Mesenchymal stem cell (in vitro differentiated cells and primary cell): ENCODE results near the gene SFSWAP.
"Not testable (repeated sequence)": the region's sequence is repeated elsewhere in the genome, so short reads cannot be mapped to it uniquely, and the experiment has no call there.

ENCODE experiments used
- DNase-seq: peaks from one replicate; pipeline ENCODE4 v3.0.0-alpha.2; 2013
- H2AFZ ChIP-seq: one replicate; pipeline ENCODE4 v1.6.1; 2013; ENCODE audit warnings: low read depth, mild to moderate bottlenecking, control low read depth, inconsistent platforms, low read length, moderate library complexity
- H2AK5ac ChIP-seq: 2 replicates; pipeline ENCODE4 v1.6.1; 2013; ENCODE audit warnings: low read length, moderate library complexity, mild to moderate bottlenecking, inconsistent platforms; ENCODE audit not compliant: severe bottlenecking
- H2BK120ac ChIP-seq: one replicate; pipeline ENCODE4 v1.6.1; 2013; ENCODE audit warnings: low read depth, mild to moderate bottlenecking, inconsistent platforms, low read length, moderate library complexity
- H2BK12ac ChIP-seq, 2 experiments: one replicate each; pipeline ENCODE4 v1.6.1; 2013; ENCODE audit warnings: inconsistent platforms in 2 of 2, low read length in 2 of 2, mild to moderate bottlenecking in 2 of 2, moderate library complexity in 2 of 2, control low read depth in 1 of 2
- H2BK15ac ChIP-seq: one replicate; pipeline ENCODE4 v1.6.1; 2013; ENCODE audit warnings: mild to moderate bottlenecking, low read depth, inconsistent platforms; ENCODE audit not compliant: poor library complexity, severe bottlenecking
- H2BK5ac ChIP-seq: 2 replicates; pipeline ENCODE4 v1.6.1; 2013; ENCODE audit warnings: low read depth, mild to moderate bottlenecking, low read length, control low read depth, inconsistent platforms; ENCODE audit not compliant: poor library complexity, severe bottlenecking
- H3K14ac ChIP-seq, 2 experiments: one replicate each; pipeline ENCODE4 v1.6.1; 2013; ENCODE audit warnings: inconsistent platforms in 2 of 2, low read length in 2 of 2, control low read depth in 1 of 2, mild to moderate bottlenecking in 1 of 2, moderate library complexity in 1 of 2
- H3K18ac ChIP-seq, 2 experiments: one replicate each; pipeline ENCODE4 v1.6.1; 2013; ENCODE audit warnings: inconsistent platforms in 2 of 2, low read length in 2 of 2, control low read depth in 1 of 2, low read depth in 1 of 2, mild to moderate bottlenecking in 1 of 2
- H3K23ac ChIP-seq, 2 experiments: one replicate each; pipeline ENCODE4 v1.6.1; 2013; ENCODE audit warnings: inconsistent platforms in 2 of 2, low read length in 2 of 2, mild to moderate bottlenecking in 2 of 2, moderate library complexity in 2 of 2, control low read depth in 1 of 2
- H3K27ac ChIP-seq: 2 replicates; pipeline ENCODE4 v1.5.1; 2013; ENCODE audit warnings: mild to moderate bottlenecking, moderate library complexity, low read length, control low read depth, inconsistent platforms; ENCODE audit not compliant: poor library complexity, severe bottlenecking
- H3K27me3 ChIP-seq, 2 experiments: 2 replicates each; pipeline versions ENCODE4 v1.6.1 to v1.7.0; 2013; ENCODE audit warnings: low read length in 2 of 2, mild to moderate bottlenecking in 2 of 2, moderate library complexity in 2 of 2, control low read depth in 1 of 2, inconsistent platforms in 1 of 2; ENCODE audit not compliant: control insufficient read depth in 1 of 2, insufficient read depth in 1 of 2
- H3K36me3 ChIP-seq, 2 experiments: 2 replicates each; pipeline versions ENCODE4 v1.6.1 to v1.7.0; 2013; ENCODE audit warnings: low read length in 2 of 2, control low read depth in 1 of 2, inconsistent platforms in 1 of 2, low read depth in 1 of 2, mild to moderate bottlenecking in 1 of 2; ENCODE audit not compliant: insufficient read depth in 2 of 2, control insufficient read depth in 1 of 2
- H3K4ac ChIP-seq, 2 experiments: one replicate each; pipeline ENCODE4 v1.6.1; 2013; ENCODE audit warnings: inconsistent platforms in 2 of 2, low read length in 2 of 2, mild to moderate bottlenecking in 2 of 2, moderate library complexity in 2 of 2, control low read depth in 1 of 2, low read depth in 1 of 2
- H3K4me1 ChIP-seq: 2 replicates; pipeline ENCODE4 v1.6.1; 2013; ENCODE audit warnings: low read depth, low read length, control low read depth; ENCODE audit not compliant: control insufficient read depth, insufficient read depth
- H3K4me2 ChIP-seq: 2 replicates; pipeline ENCODE4 v1.6.1; 2013; ENCODE audit warnings: low read length, mild to moderate bottlenecking, inconsistent platforms; ENCODE audit not compliant: poor library complexity, severe bottlenecking
- H3K4me3 ChIP-seq, 2 experiments: 2 replicates each; pipeline versions ENCODE4 v1.5.1 to v1.7.0; 2013; ENCODE audit warnings: low read length in 2 of 2, mild to moderate bottlenecking in 2 of 2, control low read depth in 1 of 2, low read depth in 1 of 2; ENCODE audit not compliant: insufficient read depth in 1 of 2
- H3K79me1 ChIP-seq: replicated peaks from 2 replicates; pipeline ENCODE4 v1.6.1; 2013; ENCODE audit warnings: mild to moderate bottlenecking, control low read depth, low read length, inconsistent platforms; ENCODE audit not compliant: poor library complexity, severe bottlenecking
- H3K9ac ChIP-seq: 2 replicates; pipeline ENCODE4 v1.7.0; 2013; ENCODE audit warnings: mild to moderate bottlenecking, low read length, moderate library complexity
- H3K9me3 ChIP-seq: 2 replicates; pipeline ENCODE4 v1.7.0; 2013; ENCODE audit warnings: mild to moderate bottlenecking, low read length; ENCODE audit not compliant: control insufficient read depth
- H4K8ac ChIP-seq: one replicate; pipeline ENCODE4 v1.6.1; 2013; ENCODE audit warnings: inconsistent platforms, mild to moderate bottlenecking, low read length, moderate library complexity
- H4K91ac ChIP-seq: one replicate; pipeline ENCODE4 v1.6.1; 2013; ENCODE audit warnings: mild to moderate bottlenecking, low read length, inconsistent platforms
- WGBS: methylation state at CpG from one replicate; pipeline ENCODE4 v1.1.7; 2013; ENCODE audit warnings: mixed read lengths; 5-methylcytosine and 5-hydroxymethylcytosine counted together

SFSWAP gene

GRCh38 chr12:131703161-131703560, 7.7 kb upstream of the SFSWAP start:
- Histone ChIP-seq H3K4me2 (no peak overlapping the region), H3K27me3 (peaks cover 0 to 3% of the 10 kb centered on the region in 2 experiments), H3K4ac (no peak overlapping the region), H2BK12ac (no peak overlapping the region), H4K91ac (no peak overlapping the region), H3K79me1 (no peaks in the 10 kb centered on the region), H3K14ac (no peak overlapping the region), H2BK15ac (no peak overlapping the region), H3K36me3 (no peaks in the 10 kb centered on the region), H2AFZ (no peak overlapping the region), H3K9me3 (peaks cover 27% of the 10 kb centered on the region), H3K9ac (no peak overlapping the region), H2AK5ac (no peak overlapping the region), H3K27ac (no peak overlapping the region), H3K18ac (no peak overlapping the region), H2BK5ac (no peak overlapping the region), H3K4me1 (no peaks in the 10 kb centered on the region), H3K23ac (no peak overlapping the region), H3K4me3 (no peak overlapping the region), H2BK120ac (no peak overlapping the region), H4K8ac (no peak overlapping the region)
- no peak for DNase-seq

DNA sequence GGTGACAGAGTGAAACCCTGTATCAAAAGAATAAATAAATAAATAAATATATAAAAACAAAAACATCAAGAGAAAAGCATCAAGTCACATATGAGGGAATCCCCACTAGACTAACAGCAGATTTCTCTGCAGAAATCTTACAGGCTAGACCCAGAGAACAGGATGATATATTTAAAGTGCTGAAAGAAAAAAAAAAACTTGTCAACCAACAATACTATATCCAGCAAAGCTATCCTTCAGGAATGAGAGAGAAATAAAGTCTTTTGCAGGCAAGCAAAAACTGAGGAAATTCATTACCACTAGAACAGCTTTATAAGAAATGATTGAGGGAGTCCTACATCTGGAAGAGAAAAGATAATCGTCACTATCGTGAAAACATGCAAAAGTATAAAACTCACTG, 6.4 kb upstream of the SFSWAP start:
- H3K79me1 ChIP-seq = no peaks in the 10 kb centered on the region
- H3K23ac ChIP-seq = no peak overlapping the region
- DNase-seq = no peak
- H3K14ac ChIP-seq = no peak overlapping the region
- no peak overlapping the region for H4K8ac ChIP-seq
- WGBS = 83% methylated on average over 2 of the region's 2 CpGs
- H2AFZ ChIP-seq = no peak overlapping the region
- H2BK15ac ChIP-seq = no peak overlapping the region
- no peak overlapping the region for H2BK12ac ChIP-seq
- H3K9ac ChIP-seq = no peak overlapping the region
- H3K27me3 ChIP-seq = peaks cover 0 to 3% of the 10 kb centered on the region in 2 experiments
- no peak overlapping the region for H3K4me3 ChIP-seq
- no peak overlapping the region for H3K18ac ChIP-seq
- H3K4me2 ChIP-seq = no peak overlapping the region
- no peak overlapping the region for H2BK120ac ChIP-seq
- no peak overlapping the region for H2AK5ac ChIP-seq
- H3K36me3 ChIP-seq = no peaks in the 10 kb centered on the region
- H2BK5ac ChIP-seq = no peak overlapping the region
- no peak overlapping the region for H4K91ac ChIP-seq
- H3K27ac ChIP-seq = no peak overlapping the region
- no peak overlapping the region for H3K4ac ChIP-seq
- H3K4me1 ChIP-seq = no peaks in the 10 kb centered on the region
- peaks cover 27% of the 10 kb centered on the region for H3K9me3 ChIP-seq

- not testable (repeated sequence) for H3K18ac ChIP-seq, H2BK12ac ChIP-seq, H3K27ac ChIP-seq, H3K79me1 ChIP-seq, H2AK5ac ChIP-seq, H2BK120ac ChIP-seq, DNase-seq, H4K91ac ChIP-seq, H3K4me2 ChIP-seq, H2AFZ ChIP-seq, H3K23ac ChIP-seq, H3K27me3 ChIP-seq, H3K36me3 ChIP-seq, H2BK15ac ChIP-seq, H3K9ac ChIP-seq, H3K4me1 ChIP-seq, H3K14ac ChIP-seq, H4K8ac ChIP-seq, H2BK5ac ChIP-seq, H3K4ac ChIP-seq, H3K4me3 ChIP-seq
- WGBS = no CpG with 5 or more reads among the region's 4 CpGs
- peaks cover 27% of the 10 kb centered on the region for H3K9me3 ChIP-seq
Observed at GRCh38 chr12:131706709-131707108, 4.2 kb upstream of the SFSWAP start.

- Histone ChIP-seq H2BK120ac (no peak overlapping the region), H2BK15ac (no peak overlapping the region), H3K9ac (no peak overlapping the region), H3K27ac (no peak overlapping the region), H3K14ac (no peak overlapping the region), H2AK5ac (no peak overlapping the region), H3K4me2 (no peak overlapping the region), H4K8ac (no peak overlapping the region), H4K91ac (no peak overlapping the region), H3K27me3 (no peaks in the 10 kb centered on the region), H3K18ac (no peak overlapping the region), H2BK12ac (no peak overlapping the region), H3K23ac (no peak overlapping the region), H2BK5ac (no peak overlapping the region), H3K4ac (no peak overlapping the region), H3K36me3 (peaks cover 2 to 8% of the 10 kb centered on the region in 2 experiments), H3K4me3 (no peak overlapping the region), H3K4me1 (peaks cover 8% of the 10 kb centered on the region), H3K9me3 (peaks cover 17% of the 10 kb centered on the region), H2AFZ (no peak overlapping the region), H3K79me1 (peaks cover 5% of the 10 kb centered on the region)
- no peak for DNase-seq
- 85% methylated on average over 3 of the region's 3 CpGs for WGBS
Observed at GRCh38 chr12:131709226-131709625, 1.7 kb upstream of the SFSWAP start.
